Sigmoid colon (tissue), 7 donors: Measurements from ENCODE around the gene PRKCZ. TPM values are rescaled to one million over a fixed set of nuclear protein-coding genes. Genes with fewer than 3 reads are reported as not detected.

ENCODE experiments used
- DNase-seq: peaks from one replicate; pipeline ENCODE4 v3.0.0-alpha.2; 2019
- H3K27ac ChIP-seq, 4 donors: fragments of 200-600 bp; sonication (generic); one replicate each; pipeline ENCODE4 v1.5.1; 2016 to 2019; ENCODE audit warnings: mild to moderate bottlenecking in 1 of 4
- H3K27me3 ChIP-seq, 3 donors: fragments of 200-600 bp; sonication (generic); one replicate each; pipeline ENCODE4 v1.5.1; 2019; ENCODE audit warnings: mild to moderate bottlenecking in 1 of 3
- H3K36me3 ChIP-seq, 4 donors: fragments of 200-600 bp; sonication (generic); one replicate each; pipeline ENCODE4 v1.5.1; 2016 to 2019
- H3K4me1 ChIP-seq, 4 donors: fragments of 200-600 bp; sonication (generic); one replicate each; pipeline ENCODE4 v1.5.1; 2017 to 2019
- H3K4me3 ChIP-seq, 4 donors: fragments of 200-600 bp; sonication (generic); one replicate each; pipeline ENCODE4 v1.5.1; 2017 to 2019; ENCODE audit warnings: mild to moderate bottlenecking in 2 of 4, moderate library complexity in 1 of 4
- H3K9me3 ChIP-seq, 4 donors: fragments of 200-600 bp in 3 of 4; sonication (generic) in 3 of 4; one replicate each; pipeline versions ENCODE4 v1.5.1 to v1.6.1; 2013 to 2019
- EP300 ChIP-seq, 4 donors: sonication (generic); formaldehyde crosslinking; IDR thresholded peaks; one replicate each; pipeline ENCODE4 v1.6.1; 2017; ENCODE audit warnings: antibody characterized with exemption in 4 of 4
- POLR2A ChIP-seq, 2 donors: fragments of 450-650 bp; IDR thresholded peaks; one replicate each; pipeline ENCODE4 v1.6.1; 2016; ENCODE audit warnings: antibody characterized with exemption in 2 of 2, mild to moderate bottlenecking in 2 of 2, moderate library complexity in 2 of 2
- POLR2AphosphoS5 ChIP-seq, 4 donors: sonication (generic); formaldehyde crosslinking; IDR thresholded peaks; one replicate each; pipeline ENCODE4 v1.6.1; 2017; ENCODE audit warnings: antibody characterized with exemption in 4 of 4
- WGBS, 2 donors: extraction: QIAGEN DNeasy Blood & Tissue Kit; methylation state at CpG; one replicate each; pipeline ENCODE4 v1.1.7; 2013; 5-methylcytosine and 5-hydroxymethylcytosine counted together
- intact Hi-C: fragments of 100-400 bp; cut with DNase I; formaldehyde crosslinking; loops from one replicate; pipeline ENCODE4 v1.15.1; 2023
- polyA plus RNA-seq, 3 donors: library from polyadenylated mRNA; stranded (reverse); fragments of 200-250 nt; gene quantifications; one replicate each; pipeline ENCODE4 v1.2.3, GENCODE V29; 2013
- total RNA-seq, 4 donors: library from RNA; depleted of rRNA; stranded (reverse); fragments of >200 nt; gene quantifications; one replicate each; pipeline ENCODE4 v1.1.0, GENCODE V29; 2016
- TF ChIP-seq, protein P1 (sequence below), 4 experiments: fragments of 450-650 bp in 3 of 4; fragments of 200-600 bp in 1 of 4; IDR thresholded peaks; one replicate each; pipeline ENCODE4 v1.5.1; 2016 to 2019; ENCODE audit warnings: antibody characterized with exemption in 4 of 4, mild to moderate bottlenecking in 3 of 4, moderate library complexity in 2 of 4
- donor health status: healthy with polysubstance abuse.
- donor health status: Bipolar disorder and iron deficiency.
- donor health status: healthy.

Gene PRKCZ
- total and polyA plus RNA-seq, 7 donors, result 1.4 to 52.9 (median 4.8) TPM

- no peaks in the 10 kb centered on the region for H3K36me3 ChIP-seq
- no peak for DNase-seq
- no peaks in the 10 kb centered on the region for H3K27me3 ChIP-seq
- WGBS, 2 donors, result 94 to 95% methylated on average over 34 of the region's 34 CpGs
- no peak overlapping the region for H3K4me3 ChIP-seq
- intact Hi-C loops, result no loop called here
- H3K27ac ChIP-seq, result no peak overlapping the region
- no peaks in the 10 kb centered on the region for H3K4me1 ChIP-seq
- no peaks in the 10 kb centered on the region for H3K9me3 ChIP-seq
- TF ChIP-seq POLR2A (IDR thresholded peaks at IDR 0.05), result no peak
- TF ChIP-seq, protein P1, sequence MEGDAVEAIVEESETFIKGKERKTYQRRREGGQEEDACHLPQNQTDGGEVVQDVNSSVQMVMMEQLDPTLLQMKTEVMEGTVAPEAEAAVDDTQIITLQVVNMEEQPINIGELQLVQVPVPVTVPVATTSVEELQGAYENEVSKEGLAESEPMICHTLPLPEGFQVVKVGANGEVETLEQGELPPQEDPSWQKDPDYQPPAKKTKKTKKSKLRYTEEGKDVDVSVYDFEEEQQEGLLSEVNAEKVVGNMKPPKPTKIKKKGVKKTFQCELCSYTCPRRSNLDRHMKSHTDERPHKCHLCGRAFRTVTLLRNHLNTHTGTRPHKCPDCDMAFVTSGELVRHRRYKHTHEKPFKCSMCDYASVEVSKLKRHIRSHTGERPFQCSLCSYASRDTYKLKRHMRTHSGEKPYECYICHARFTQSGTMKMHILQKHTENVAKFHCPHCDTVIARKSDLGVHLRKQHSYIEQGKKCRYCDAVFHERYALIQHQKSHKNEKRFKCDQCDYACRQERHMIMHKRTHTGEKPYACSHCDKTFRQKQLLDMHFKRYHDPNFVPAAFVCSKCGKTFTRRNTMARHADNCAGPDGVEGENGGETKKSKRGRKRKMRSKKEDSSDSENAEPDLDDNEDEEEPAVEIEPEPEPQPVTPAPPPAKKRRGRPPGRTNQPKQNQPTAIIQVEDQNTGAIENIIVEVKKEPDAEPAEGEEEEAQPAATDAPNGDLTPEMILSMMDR (IDR thresholded peaks at IDR 0.05), result no peak
- no peak for TF ChIP-seq EP300 (IDR thresholded peaks at IDR 0.05)
- TF ChIP-seq POLR2AphosphoS5 (IDR thresholded peaks at IDR 0.05), result no peak
Observed at GRCh38 chr1:2160451-2161300, 110.5 kb downstream of the PRKCZ start.

- H3K9me3 ChIP-seq, result no peaks in the 10 kb centered on the region
- H3K4me3 ChIP-seq, result no peak overlapping the region
- no peaks in the 10 kb centered on the region for H3K4me1 ChIP-seq
- no peaks in the 10 kb centered on the region for H3K36me3 ChIP-seq
- 91 to 93% methylated on average over 7 of the region's 7 CpGs for WGBS, 2 donors
- no peaks in the 10 kb centered on the region for H3K27me3 ChIP-seq
- no peak for DNase-seq
- no peak overlapping the region for H3K27ac ChIP-seq
- no peak for TF ChIP-seq POLR2A (IDR thresholded peaks at IDR 0.05)
- intact Hi-C loops, result no loop called here
Observed at GRCh38 chr1:2163205-2163604, 113.0 kb downstream of the PRKCZ start.

DNA sequence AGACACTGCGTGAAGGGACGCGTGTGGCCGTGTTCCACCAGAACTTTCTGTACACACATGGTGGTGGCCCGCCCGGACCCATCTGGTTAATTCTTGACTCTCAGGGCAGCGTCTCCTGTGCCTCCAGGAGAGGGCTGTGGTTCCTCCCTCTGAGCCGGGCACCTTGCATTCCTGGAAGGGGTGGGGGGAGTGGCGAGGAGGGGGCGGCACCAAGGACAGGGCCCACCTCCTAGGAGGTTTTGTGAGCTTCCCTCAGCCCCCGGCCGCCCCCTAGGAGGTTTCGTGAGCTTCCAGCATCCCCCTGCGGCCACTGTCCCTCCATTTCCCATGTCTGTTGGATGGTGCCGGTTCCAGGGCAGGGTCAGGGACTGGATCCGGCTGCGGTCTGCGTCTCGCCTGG, 115.4 kb downstream of the PRKCZ start:
- 91 to 93% methylated on average over 19 of the region's 19 CpGs for WGBS, 2 donors
- no peak for DNase-seq
- H3K36me3 ChIP-seq, result no peaks in the 10 kb centered on the region
- no peak overlapping the region for H3K27ac ChIP-seq
- no peaks in the 10 kb centered on the region for H3K9me3 ChIP-seq
- H3K27me3 ChIP-seq, result no peaks in the 10 kb centered on the region
- H3K4me3 ChIP-seq, result no peak overlapping the region
- intact Hi-C loops, result no loop called here
- H3K4me1 ChIP-seq, result no peaks in the 10 kb centered on the region
- no peak for TF ChIP-seq POLR2A (IDR thresholded peaks at IDR 0.05)
- TF ChIP-seq EP300 (IDR thresholded peaks at IDR 0.05), result no peak
- TF ChIP-seq, protein P1 (IDR thresholded peaks at IDR 0.05), result no peak
- no peak for TF ChIP-seq POLR2AphosphoS5 (IDR thresholded peaks at IDR 0.05)

- Histone ChIP-seq H3K9me3 (no peaks in the 10 kb centered on the region), H3K27me3 (no peaks in the 10 kb centered on the region), H3K4me1 (no peaks in the 10 kb centered on the region), H3K36me3 (no peaks in the 10 kb centered on the region), H3K27ac (no peak overlapping the region), H3K4me3 (no peak overlapping the region)
- 88 to 89% methylated on average over 14 of the region's 14 CpGs for WGBS, 2 donors
- TF ChIP-seq, protein P1 (IDR thresholded peaks at IDR 0.05), result no peak
- TF ChIP-seq POLR2A (IDR thresholded peaks at IDR 0.05) (no peak), EP300 (IDR thresholded peaks at IDR 0.05) (no peak), POLR2AphosphoS5 (IDR thresholded peaks at IDR 0.05) (no peak)
- intact Hi-C loops, result no loop called here
- DNase-seq, result no peak
Observed at GRCh38 chr1:2166254-2166653, 116.0 kb downstream of the PRKCZ start.

DNA sequence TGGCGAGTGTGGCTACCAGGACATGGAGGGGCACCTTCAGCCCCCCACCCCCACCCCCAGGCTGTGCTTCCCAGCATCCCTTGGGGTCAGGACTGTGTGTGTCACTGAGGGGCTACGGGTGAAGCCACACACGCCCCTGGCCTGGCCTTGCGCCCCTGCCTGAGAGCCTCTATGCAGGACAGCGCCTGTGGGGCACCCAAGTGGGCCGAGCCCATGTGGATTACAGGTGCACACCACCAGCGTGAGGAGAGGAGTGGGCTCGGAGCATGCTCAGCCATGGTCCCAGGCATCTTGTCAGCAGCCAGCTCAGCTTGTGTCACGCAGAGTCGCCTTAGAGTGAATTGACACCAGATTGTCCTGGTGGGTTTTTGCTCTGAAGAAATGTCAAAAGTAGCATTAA, 116.5 kb downstream of the PRKCZ start:
- Histone ChIP-seq H3K4me3 (no peak overlapping the region), H3K4me1 (no peaks in the 10 kb centered on the region), H3K27ac (no peak overlapping the region), H3K36me3 (no peaks in the 10 kb centered on the region), H3K9me3 (no peaks in the 10 kb centered on the region), H3K27me3 (no peaks in the 10 kb centered on the region)
- TF ChIP-seq EP300 (IDR thresholded peaks at IDR 0.05) (no peak), POLR2A (IDR thresholded peaks at IDR 0.05) (no peak)
- TF ChIP-seq, protein P1 (IDR thresholded peaks at IDR 0.05), result no peak
- intact Hi-C loops, result no loop called here
- no peak for DNase-seq
- WGBS, 2 donors, result 96% methylated on average over 10 of the region's 10 CpGs
